ENCODE data around the gene UGGT2.

Gene UGGT2

GRCh38 chr13:96089749-96090239, 36.6 kb upstream of the UGGT2 start, which contains the start of gene HS6ST3:
Gene HS6ST3 (plus strand): TSS chr13:96090107.
- H3K4me3 ChIP-seq (ENCODE audit: low read depth, low read length, poor library complexity, severe bottlenecking): peak within 1 kb of the TSS; percentile 44

GRCh38 chr13:96089139-96089538, 35.9 kb upstream of the UGGT2 start:
- Histone ChIP-seq H3K4me2 (ENCODE audit: low read length) (no peak overlapping the region), H3K4me1 (ENCODE audit: insufficient read depth, low read length, severe bottlenecking) (no peaks in the 10 kb centered on the region), H3K4me3 (ENCODE audit: low read depth, low read length, poor library complexity, severe bottlenecking) (no peak overlapping the region), H3K9me2 (ENCODE audit: low read depth, low read length) (no peaks in the 10 kb centered on the region), H3K9ac (ENCODE audit: low read length) (no peak overlapping the region), H3K79me2 (ENCODE audit: insufficient read depth, low read length) (no peaks in the 10 kb centered on the region), H3K9me3 (ENCODE audit: low read length) (no peaks in the 10 kb centered on the region), H4K20me1 (ENCODE audit: insufficient read depth, low read length) (no peaks in the 10 kb centered on the region), H3K27me3 (ENCODE audit: insufficient read depth, low read length) (peaks cover 1% of the 10 kb centered on the region; the same call in 1 of the 2 replicates), H3F3A (ENCODE audit: insufficient read depth, low read length) (no peaks in the 10 kb centered on the region), H3K27ac (ENCODE audit: low read depth, low read length, poor library complexity, severe bottlenecking) (no peak overlapping the region), H3K36me3 (ENCODE audit: insufficient read depth, low read length) (no peaks in the 10 kb centered on the region), H2AFZ (ENCODE audit: low read length) (no peak overlapping the region)
- TF ChIP-seq CTCF (IDR thresholded peaks at IDR 0.05; ENCODE audit: low read length) (no peak), EZH2 (IDR thresholded peaks at IDR 0.05; ENCODE audit: borderline replicate concordance, low read length) (no peak)

More at GRCh38 chr13:96089749-96090239, 36.6 kb upstream of the UGGT2 start, which contains the start of gene HS6ST3:
- no peak within 1 kb of the TSS for H2AFZ ChIP-seq (ENCODE audit: low read length)
- no peaks in the 10 kb centered on the region for H3K36me3 ChIP-seq (ENCODE audit: insufficient read depth, low read length)
- H3K9me2 ChIP-seq (ENCODE audit: low read depth, low read length): no peaks in the 10 kb centered on the region
- H3K27ac ChIP-seq (ENCODE audit: low read depth, low read length, poor library complexity, severe bottlenecking): no peak within 1 kb of the TSS
- peaks cover 4% of the 10 kb centered on the region; the same call in 1 of the 2 replicates for H3K27me3 ChIP-seq (ENCODE audit: insufficient read depth, low read length)
- no peaks in the 10 kb centered on the region for H3K79me2 ChIP-seq (ENCODE audit: insufficient read depth, low read length)
- H3F3A ChIP-seq (ENCODE audit: insufficient read depth, low read length): no peaks in the 10 kb centered on the region
- no peak for TF ChIP-seq EZH2 (IDR thresholded peaks at IDR 0.05; ENCODE audit: borderline replicate concordance, low read length)
- TF ChIP-seq CTCF (IDR thresholded peaks at IDR 0.05; ENCODE audit: low read length): no peak
- H3K9ac ChIP-seq (ENCODE audit: low read length): no peak within 1 kb of the TSS
- H3K4me1 ChIP-seq (ENCODE audit: insufficient read depth, low read length, severe bottlenecking): no peaks in the 10 kb centered on the region
- peak within 1 kb of the TSS; percentile 45; the same call in 1 of the 2 replicates for H3K4me2 ChIP-seq (ENCODE audit: low read length)
- H4K20me1 ChIP-seq (ENCODE audit: insufficient read depth, low read length): no peaks in the 10 kb centered on the region
- H3K9me3 ChIP-seq (ENCODE audit: low read length): no peaks in the 10 kb centered on the region

DNA sequence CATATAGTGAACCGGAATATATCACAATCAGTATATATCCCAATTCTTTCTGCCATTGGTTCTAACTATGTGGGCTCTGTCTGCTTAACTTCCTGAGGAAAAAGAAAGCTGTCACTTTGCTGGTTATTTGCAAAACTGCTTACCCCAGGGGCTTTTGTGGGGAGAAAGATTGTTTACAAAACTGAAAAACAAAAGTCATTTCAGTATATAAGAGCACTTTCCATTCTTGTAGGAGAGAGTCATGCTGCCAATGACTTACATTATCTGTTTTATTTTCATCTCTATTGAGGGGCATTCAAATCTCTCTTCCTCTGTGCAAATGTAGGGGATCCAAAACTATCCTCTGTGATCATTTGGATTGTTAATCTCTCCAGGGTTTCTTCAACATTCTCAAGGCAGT, 33.5 kb upstream of the UGGT2 start:
- TF ChIP-seq EZH2 (IDR thresholded peaks at IDR 0.05; ENCODE audit: borderline replicate concordance, low read length) (no peak), CTCF (IDR thresholded peaks at IDR 0.05; ENCODE audit: low read length) (no peak)
- H3K9ac ChIP-seq (ENCODE audit: low read length): no peak overlapping the region
- no peak overlapping the region for H3K4me3 ChIP-seq (ENCODE audit: low read depth, low read length, poor library complexity, severe bottlenecking)
- H3K4me1 ChIP-seq (ENCODE audit: insufficient read depth, low read length, severe bottlenecking): no peaks in the 10 kb centered on the region
- no peaks in the 10 kb centered on the region for H3K9me2 ChIP-seq (ENCODE audit: low read depth, low read length)
- H3K79me2 ChIP-seq (ENCODE audit: insufficient read depth, low read length): no peaks in the 10 kb centered on the region
- H3K4me2 ChIP-seq (ENCODE audit: low read length): no peak overlapping the region
- no peaks in the 10 kb centered on the region for H4K20me1 ChIP-seq (ENCODE audit: insufficient read depth, low read length)
- no peak overlapping the region for H2AFZ ChIP-seq (ENCODE audit: low read length)
- no peak overlapping the region for H3K27ac ChIP-seq (ENCODE audit: low read depth, low read length, poor library complexity, severe bottlenecking)
- no peaks in the 10 kb centered on the region; the same call in 1 of the 2 replicates for H3K27me3 ChIP-seq (ENCODE audit: insufficient read depth, low read length)
- no peaks in the 10 kb centered on the region for H3K9me3 ChIP-seq (ENCODE audit: low read length)
- no peaks in the 10 kb centered on the region for H3F3A ChIP-seq (ENCODE audit: insufficient read depth, low read length)
- no peaks in the 10 kb centered on the region for H3K36me3 ChIP-seq (ENCODE audit: insufficient read depth, low read length)

Data from OCI-LY1 (cell line).